Activated CD8-positive, alpha-beta memory T cell treated with anti-CD3 and anti-CD28 coated beads, Interleukin-2, amount 50 U/mL, for 24 hours (primary cell): ENCODE measurements around the gene PLAU.
"Not testable (repeated sequence)": the region's sequence is repeated elsewhere in the genome, so short reads cannot be mapped to it uniquely, and the experiment has no call there.

ENCODE experiments used
- DNase-seq: peaks from one replicate; pipeline ENCODE4 v3.0.0-alpha.2; 2020; ENCODE audit errors: extremely low read depth

The PLAU gene

DNA sequence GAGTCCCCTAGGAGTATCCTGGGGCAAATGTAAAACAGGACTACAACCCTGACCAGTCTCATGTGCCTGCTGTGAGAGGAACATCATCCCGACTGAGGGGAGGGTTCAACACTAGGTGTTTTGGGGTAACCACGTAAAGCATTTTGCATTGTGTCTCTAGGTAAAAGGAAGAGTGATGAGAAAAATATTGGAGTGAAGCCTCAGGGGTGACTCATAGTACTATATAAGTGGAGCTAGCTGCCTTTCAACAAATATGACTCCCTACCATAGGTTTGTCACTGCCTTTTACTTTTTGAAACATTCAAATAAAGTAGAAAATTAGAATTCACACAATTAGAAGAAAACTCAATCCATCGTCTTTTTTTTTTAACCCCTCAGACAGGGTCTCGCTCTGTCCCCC lies 34.0 kb upstream of the PLAU start:
- DNase-seq, result no peak

DNA sequence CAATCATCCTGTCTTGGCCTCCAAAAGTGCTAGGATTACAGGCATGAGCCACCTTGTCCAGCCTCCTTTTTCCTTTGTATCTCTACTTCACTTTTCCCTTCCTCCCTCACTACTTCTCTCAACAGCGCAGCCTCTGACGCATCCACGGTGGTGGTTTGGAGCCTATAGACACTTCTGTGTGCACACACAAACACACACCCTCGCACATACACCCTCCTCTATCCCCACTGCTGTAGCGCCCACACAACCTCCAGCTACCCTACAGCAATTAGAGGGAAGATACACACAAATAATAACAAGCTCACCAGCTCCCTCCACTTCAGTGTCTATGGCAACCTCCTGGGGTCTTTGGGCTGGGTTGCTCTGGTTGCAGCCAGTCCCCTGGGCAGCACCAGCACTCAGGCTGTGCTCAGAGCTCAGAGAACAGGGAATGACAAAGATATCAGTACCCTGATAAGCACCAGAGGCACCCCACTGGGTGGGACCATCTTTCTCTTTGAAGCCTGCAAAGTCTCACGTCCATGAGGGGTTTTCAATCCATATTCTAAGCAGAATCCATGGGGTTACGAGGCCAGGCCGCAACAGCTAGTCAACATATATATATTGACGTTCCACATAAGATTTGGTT lies 33.3 kb upstream of the PLAU start:
- DNase-seq, result no peak

DNA sequence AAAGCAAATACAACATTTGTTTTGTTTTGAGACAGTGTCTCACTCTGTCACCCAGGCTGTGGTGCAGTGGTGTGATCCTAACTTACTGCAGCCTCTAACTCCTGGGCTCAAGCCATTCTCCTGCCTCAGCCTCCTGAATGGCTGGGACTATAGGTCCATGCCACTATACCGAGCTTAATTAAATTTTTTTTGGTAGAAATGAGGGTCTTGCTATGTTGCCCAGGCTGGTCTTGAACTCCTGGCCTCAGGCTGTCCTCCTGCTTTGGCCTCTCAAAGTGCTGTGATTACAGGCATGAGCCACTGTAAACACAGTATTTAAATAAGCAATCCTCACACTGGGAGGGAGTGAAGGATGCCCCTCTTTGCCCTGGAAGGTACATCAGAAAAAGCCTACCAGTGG lies 32.6 kb upstream of the PLAU start:
- no peak for DNase-seq

DNA sequence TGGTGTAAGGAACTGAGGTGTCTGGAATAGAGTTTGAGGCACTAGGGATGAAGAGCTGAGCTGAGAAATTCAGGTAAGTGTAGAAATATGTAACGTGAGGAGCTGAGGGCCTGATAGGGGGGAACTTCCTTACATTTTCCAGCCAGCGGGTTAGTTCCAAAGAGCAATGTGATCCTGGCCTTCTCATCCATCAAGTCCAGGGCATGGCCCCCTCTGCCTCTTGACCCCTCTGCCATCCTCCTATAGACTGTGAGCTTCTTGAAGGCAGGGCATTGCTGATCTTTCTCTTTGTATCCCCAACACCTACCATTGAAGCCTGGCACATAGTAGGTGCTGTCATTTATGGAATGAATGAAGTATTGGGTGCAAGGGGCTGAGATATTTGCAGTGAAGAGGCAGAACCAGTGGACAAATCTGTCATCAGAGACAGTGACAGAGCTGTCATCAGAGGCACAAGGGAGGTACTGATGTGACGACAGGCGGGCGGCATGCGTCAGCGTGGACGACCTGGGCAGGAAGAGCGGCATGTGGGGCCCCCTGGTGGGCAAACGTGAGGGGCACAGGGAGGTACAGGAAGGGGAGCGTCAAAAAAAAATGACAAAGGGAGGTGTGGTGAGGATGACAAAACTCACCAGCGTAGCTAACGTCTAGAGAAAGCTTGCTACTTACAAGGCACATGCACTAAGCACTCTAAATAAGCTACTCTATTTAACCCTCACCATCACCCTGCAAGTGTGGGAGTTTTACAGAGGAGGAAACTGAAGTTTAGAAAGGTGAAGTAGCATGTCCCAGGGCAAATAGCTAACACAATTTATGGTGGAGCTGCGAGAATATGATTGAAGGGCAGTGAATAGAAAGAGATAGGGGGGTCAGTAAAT lies 31.4 kb upstream of the PLAU start:
- DNase-seq, result peak; percentile 78

DNA sequence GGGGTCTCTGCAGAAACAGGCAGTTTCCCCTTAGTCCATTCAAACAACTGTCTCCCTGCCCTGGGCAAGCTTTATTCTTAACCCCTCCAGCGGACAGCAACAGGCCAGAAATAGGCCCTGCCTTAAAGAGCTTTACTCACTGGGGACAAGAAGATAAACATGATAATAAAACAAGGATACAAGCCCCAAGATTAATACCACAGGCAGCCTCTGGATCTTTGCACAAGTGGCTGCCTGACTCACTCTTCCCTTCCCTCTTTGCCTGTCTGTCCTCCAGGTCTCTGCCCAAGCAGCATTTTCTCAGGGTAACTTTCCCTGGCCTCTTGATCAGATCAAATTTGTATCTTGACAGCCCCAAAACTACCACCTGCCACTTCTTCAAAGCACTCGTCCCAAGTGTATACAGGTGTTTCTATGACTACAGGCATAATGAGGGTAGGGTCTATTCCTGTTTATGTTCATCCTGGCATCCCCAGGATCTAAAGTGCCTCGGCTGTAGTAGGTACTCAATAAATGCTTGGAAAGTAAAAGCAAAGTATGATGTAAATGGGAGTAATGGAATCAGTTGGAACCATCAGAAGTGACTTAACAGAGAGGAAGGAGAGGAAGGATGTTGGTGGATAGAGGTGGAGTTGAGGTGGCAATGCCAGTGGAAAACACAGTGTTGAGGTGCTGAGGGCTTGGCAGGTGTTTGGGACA lies 29.6 kb upstream of the PLAU start:
- DNase-seq, result no peak

DNA sequence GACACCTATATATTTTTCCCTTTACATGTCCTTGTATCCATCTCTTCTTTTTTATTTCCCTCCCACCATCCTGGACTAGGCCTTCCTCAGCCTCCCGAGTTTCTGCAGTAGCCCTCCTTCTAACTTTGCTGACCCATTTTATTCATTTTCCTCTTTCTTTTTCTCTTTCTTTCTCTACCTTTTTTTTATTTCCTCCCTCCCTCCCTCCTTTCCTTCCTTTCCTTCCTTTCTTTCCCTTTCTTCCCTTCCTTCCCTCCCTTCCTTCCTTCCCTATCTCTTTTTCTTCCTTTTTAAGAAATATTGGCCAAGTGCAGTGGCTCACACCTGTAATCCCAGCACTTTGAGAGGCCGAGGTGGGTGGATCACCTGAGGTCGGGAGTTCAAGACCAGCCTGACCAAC lies 26.9 kb upstream of the PLAU start:
- DNase-seq, result no peak

DNA sequence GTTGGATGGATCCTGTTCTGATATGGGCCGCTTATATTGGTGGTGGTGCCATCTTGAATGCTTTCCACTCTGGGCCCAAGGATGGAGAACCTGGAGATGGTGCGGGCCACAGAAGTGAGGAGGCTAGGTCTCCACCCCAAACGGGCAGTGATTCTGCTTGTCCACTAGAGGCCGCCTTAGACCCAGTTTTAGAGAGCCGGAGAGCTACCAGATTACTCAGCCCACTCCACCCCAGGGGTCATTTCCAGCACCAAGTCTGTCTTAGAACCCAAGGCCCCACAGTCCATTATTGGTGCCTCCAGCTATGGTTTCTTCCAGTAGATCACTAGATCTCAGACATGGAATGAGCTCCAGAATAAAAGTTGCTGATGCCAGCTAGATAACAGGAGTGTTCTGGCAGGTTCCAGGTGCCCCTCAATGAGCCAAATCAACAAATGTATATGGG lies 24.8 kb upstream of the PLAU start:
- no peak for DNase-seq

DNA sequence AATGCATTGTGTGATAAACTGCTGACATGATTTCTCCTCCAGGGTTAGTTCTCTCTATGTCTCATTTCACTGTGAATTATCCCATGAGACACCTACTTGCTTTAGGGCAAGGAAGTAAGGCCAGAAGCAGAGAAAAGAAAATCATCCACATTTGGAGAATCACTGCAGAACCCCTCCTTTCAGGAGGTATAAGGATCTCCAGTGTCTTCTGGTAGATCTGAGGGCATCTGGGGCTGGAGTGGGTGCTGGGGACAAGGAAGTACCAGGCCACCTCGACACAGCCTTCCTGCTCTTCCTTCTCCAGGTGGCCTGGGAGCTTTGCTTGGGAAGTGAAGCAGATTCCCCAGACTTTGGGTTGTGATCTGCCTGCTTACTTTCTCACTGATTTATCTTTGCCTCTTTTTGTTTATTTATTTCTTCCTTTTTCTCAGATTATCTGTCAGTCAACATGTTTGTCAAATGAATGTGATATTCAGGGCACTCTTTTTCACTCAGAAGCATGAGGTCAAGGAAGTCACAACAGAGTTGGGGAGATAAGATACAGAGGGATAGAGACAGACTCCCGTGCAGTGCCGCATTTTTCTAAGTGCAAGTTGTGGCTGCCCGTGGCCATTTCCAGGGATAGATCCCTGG lies 24.2 kb upstream of the PLAU start:
- DNase-seq, result no peak

DNA sequence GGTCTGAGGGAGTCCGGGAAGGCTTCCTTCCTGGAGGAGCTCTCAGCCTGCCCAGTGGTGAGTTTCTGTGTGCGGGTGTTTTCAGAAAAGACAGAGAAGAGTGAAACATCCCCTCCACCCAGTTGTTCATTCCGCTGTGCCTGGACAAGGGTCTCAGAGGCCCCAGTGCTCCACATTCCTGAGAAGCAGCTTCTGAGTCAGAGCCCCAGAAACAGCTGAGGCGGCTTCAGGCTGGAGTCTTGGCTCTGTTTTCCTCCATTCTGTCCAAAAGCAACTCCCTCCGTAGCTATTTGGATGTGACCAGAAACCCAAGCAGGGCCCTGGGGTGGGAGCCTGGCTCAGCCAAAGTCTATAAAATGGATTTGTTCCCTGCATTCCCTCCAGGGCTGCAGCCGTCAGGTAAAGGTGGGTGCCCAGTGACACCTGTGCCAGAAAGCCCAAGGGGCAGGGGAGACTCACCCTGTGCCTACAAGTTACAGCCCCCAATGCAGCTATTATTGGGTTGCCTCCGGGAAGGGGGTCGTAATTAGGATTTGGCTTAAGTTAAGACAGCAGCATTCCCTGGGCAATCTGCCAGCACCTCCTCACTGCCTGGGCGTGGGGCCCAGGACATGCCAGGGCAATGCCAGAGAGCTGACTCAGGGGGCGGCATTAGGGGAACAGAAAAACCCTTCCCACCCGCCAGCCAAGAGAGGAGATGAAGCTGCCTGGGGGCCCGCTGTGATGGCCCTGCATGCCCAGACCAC lies 23.5 kb upstream of the PLAU start:
- no peak for DNase-seq

DNA sequence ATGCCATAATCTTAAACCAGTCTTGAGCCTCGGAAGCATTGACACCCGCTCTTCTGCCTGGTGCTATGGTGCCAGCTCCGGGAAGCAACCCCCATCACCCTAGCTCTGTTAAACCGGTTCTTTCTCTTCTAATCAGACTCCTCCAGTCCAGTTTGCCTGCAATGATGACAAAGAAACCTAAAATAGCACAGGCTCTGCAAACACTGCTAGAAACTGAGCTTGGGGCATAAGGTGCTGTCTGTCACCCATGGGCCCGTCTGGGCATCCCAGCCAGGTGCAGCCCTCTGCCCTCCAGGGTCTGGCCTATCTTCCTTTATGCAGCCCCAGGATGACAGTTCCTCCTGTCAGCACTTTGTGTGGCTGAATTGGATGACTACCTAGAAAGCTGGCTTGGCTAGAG lies 22.4 kb upstream of the PLAU start:
- DNase-seq, result no peak

DNA sequence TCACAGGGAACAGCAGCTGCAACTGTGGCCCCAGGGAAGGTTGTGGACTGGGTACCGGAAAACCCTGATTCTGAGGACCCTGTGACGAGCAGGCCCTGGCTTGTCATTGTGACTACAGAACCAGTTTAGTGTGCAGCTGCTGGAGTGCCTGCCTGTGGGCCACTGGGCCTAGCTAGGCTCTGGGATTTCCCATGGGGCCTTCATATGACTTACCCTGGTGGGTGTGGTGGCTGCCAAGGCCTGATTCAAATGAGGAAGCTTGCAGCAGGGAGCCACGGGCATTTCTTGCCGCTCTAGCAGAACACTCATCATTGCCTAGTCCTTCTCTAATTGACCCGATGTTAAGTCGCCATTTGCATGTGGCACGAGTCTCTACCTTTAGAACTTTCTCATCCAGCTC lies 21.9 kb upstream of the PLAU start:
- no peak for DNase-seq

DNA sequence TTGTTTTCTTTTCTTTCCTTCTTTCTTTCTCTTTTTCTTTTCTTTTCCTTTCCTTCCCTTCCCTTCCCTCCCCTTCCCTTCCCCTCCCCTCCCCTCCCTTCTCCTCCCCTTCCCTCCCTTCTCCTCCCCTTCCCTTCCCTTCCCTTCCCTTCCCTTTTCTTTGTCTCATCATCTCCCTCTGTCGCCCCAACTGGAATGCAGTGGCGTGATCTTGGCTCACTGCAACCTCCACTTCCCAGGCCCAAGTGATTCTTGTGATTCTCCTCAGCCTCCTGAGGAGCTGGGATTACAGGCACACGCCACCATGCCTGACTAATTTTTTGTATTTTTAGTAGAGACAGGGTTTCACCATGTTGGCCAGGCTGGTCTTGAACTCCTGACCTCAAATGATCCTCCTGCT lies 21.5 kb upstream of the PLAU start:
- DNase-seq, result not testable (repeated sequence)

DNA sequence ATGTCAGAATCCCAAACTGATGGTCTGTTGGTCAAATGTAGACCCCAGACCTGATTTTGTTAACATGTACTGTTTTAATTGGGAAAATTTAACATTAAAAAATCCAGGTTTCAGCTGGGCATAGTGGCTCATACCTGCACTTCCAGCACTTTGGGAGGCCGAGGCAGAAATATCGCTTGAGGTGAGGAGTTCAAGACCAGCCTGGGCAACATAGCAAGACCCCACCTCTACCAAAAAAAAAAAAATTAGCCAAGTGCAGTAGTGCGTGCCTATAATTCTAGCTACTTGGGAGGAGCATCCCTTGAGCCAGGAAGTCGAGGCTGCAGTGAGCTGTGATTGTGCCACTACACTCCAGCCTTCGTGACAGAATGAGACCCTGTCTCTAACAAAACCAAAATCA lies 20.7 kb upstream of the PLAU start:
- no peak for DNase-seq

DNA sequence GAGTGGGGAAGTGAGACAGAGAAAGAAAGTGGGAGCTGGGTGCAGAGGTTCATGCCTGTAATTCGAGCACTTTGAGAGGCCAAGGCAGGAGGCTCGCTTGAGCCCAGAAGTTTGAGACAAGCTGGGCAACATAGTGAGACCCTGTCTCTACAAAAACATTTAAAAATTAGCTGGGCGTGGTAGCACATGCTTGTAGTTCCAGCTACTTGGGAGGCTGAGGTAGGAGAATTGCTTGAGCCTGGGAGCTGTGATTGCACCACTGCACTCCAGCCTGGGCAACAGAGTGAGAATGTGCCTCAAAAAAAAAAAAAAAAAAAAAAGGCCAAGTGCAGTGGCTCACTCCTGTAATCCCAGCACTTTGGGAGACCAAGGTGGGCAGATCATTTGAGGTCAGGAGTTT lies 20.1 kb upstream of the PLAU start:
- DNase-seq, result not testable (repeated sequence)

DNA sequence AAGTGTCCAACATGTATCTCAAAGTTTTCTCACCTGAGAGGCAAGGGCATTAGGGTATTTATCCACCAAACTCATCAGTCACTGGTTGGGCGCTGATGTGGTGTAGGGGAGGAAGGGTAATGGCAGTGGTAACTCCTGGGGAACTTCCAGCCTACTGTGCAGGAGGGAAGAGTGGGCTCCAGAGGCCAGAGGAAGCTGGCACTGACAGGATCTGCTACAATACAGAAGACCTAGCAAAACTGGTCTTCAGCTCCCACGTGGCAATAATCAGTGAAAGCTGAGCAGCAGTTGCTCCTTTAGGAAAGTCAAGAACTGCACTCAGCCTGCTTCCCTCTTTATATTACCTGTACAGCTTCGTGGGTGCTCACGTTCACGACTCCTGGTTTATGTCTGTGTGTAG lies 19.4 kb upstream of the PLAU start:
- DNase-seq, result no peak

DNA sequence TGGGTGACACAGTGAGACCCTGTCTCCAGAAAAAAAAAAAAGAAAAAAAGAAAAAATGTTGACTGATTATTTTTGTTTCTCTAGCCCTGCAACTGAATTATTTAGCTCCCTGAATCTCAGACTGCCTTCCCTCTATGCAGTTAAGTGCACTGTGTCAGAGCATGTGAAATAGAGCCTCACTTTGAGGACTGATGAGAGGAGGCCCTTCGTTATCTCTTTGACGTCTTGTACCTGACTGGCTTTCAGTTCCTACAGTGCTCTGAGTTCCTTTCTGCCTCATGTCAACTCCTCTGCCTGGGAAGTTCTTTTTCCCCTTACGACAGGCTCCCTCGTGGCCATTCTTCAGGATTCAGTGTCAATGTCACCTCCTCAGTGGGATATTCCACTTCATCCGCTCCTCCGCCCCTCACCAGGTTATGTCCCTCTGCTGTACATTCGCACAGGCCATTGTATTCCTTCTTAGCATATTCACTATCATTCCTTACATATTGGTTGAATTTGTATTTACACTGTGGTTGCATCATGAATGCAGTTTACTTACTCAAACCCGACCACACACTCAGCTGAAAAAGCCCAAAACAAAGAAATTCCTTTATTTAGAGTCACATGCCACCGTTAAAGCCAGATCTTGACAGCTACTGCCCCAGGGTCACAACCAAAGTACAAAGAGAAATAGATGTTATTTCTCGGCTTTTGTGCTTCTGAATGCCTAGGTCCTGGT lies 18.5 kb upstream of the PLAU start:
- DNase-seq, result no peak

DNA sequence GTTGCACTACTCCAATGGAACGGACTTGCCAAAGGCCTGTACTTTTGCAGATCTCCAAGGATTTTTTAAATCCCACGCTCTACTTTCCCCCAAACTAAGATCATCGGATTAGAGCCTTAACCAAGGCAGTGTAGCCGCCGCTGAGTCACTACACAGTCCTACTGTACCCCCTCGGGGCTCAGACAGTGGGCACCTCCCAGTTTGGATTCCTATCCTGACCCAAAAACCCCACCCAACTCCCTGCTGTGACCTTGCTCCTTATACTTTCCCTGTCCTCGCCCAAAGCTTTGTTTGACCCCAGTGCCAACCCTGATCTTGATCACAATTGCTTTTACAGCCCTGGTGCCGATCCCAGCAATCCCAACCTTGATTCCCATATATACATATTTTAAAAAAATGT lies 17.5 kb upstream of the PLAU start:
- DNase-seq, result no peak

DNA sequence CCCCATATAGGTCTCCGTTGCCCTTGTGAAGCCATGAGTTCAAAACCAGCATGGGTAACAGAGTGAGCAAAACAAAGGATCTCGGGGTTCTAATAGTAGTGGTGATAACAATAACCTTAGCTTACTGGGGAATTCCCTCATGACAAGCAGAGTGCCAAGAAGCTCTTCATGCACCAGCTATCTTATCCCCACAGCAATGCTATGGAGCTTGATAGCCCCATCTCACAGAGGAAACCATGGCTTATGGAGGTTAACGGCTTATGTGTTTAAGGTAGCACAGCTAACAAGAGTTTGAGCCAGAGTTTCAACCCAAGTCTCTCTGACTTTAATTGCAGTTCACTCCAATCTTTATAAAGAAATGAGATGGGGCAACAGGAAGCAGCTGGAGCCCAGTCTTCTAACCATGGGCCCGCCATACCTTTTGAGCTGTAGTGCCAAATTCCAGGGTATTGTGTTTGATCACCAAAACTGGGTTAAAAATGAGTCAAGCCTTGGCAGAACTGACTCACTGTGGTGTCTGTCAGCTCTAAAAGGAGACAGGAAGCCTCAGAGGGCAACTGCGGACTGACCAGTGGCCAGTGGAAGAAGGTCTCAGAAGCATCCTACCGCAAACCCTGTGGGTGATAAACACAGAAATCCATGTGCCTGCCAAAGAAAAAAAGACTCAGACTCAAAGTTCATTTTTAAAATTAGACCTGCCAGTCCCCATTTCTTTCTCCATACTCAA lies 16.5 kb upstream of the PLAU start:
- no peak for DNase-seq

DNA sequence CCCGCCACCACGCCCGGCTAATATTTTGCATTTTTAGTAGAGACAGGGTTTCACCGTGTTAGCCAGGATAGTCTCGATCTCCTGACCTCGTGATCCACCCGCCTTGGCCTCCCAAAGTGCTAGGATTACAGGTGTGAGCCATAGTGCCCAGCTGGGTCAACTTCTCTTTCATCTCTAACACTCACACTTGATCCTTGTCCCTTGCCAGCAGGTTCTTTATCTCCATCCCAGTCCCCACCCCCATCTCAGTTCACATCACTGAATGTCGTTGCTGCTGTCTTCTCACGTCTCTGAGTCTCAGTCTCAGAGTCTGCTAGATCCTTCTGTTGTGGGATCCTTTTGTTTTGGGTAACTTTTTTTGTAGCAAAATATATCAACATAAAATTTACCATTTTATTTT lies 15.6 kb upstream of the PLAU start:
- DNase-seq, result not testable (repeated sequence)

DNA sequence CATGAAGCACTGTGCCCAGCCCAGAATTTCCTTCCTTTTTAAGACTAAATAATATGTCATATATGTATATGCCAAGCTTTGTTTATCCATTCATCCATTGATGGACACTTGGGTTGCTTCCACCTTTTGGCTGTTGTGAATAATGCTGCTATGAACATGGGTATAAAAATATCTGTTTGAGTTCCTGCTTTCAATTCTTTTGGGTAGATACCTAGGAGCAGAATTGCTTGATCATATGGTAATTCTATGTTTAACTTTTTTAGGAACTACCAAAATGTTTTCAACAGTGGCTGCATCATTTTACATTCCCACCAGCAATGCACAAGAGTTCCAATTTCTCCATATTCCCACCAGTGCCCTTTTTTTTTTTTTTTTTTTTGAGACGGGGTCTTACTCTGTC lies 13.2 kb upstream of the PLAU start:
- no peak for DNase-seq
